Fibroblast of the aortic adventitia (primary cell): ENCODE measurements around the gene YOD1. TPM values are rescaled to one million over a fixed set of nuclear protein-coding genes. Genes with fewer than 3 reads are reported as not detected.

Source experiments
- DNase-seq: peaks from one replicate; pipeline ENCODE4 v3.0.0-alpha.2; 2010; ENCODE audit warnings: low read depth
- H3K4me3 ChIP-seq: 2 replicates; pipeline ENCODE4 v1.5.1; 2011; ENCODE audit warnings: low read depth, mild to moderate bottlenecking, control low read depth, low read length, moderate library complexity
- total RNA-seq: library from RNA; depleted of rRNA; stranded (reverse); fragments of >200 nt; gene quantifications from 2 replicates; pipeline ENCODE4 v1.2.3, GENCODE V29; 2012; ENCODE audit warnings: low replicate concordance
- TF ChIP-seq, protein P1 (sequence below): IDR thresholded peaks from 2 replicates; pipeline ENCODE4 v1.5.1; 2011; ENCODE audit warnings: mild to moderate bottlenecking, low read length, control low read depth, inconsistent platforms; ENCODE audit not compliant: insufficient read depth

Gene YOD1
- total RNA-seq, 1 donor: 10.1 TPM

DNA sequence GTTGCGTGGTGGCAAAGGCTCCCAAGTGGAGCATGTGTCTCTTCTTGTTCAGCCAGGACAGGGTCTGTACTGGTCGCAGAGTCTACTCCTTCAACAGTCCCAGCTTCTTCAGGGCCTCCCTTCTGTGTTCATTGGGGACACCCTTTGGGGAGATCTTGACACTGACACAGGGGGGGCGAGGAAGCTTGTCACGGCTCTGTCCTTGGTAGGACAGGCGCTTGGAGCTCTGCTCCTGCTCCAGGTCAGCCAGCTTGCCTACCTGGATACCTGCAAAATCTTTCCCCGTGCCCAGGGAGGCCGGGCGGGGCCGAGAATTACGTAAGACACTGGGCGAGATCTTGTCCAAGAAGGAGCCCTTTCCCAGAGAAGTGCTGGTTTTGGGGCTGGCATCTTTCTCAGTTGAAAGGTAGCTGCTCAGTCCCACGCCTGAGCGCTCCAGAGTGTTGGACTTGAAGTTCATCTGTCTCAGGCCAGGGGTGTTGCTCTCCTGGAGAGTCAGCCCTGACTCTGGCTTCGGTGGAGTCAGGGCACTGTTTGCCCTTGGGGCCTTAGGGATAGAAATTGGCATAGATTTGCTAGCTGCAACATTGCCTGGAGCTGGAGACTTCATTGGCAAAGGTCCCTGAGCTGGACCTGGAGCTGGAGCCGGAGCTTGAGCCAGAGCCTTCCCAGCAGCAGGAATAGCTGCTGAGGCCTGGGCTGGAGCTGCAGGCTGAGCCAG lies 29.0 kb downstream of the YOD1 start:
- TF ChIP-seq, protein P1, sequence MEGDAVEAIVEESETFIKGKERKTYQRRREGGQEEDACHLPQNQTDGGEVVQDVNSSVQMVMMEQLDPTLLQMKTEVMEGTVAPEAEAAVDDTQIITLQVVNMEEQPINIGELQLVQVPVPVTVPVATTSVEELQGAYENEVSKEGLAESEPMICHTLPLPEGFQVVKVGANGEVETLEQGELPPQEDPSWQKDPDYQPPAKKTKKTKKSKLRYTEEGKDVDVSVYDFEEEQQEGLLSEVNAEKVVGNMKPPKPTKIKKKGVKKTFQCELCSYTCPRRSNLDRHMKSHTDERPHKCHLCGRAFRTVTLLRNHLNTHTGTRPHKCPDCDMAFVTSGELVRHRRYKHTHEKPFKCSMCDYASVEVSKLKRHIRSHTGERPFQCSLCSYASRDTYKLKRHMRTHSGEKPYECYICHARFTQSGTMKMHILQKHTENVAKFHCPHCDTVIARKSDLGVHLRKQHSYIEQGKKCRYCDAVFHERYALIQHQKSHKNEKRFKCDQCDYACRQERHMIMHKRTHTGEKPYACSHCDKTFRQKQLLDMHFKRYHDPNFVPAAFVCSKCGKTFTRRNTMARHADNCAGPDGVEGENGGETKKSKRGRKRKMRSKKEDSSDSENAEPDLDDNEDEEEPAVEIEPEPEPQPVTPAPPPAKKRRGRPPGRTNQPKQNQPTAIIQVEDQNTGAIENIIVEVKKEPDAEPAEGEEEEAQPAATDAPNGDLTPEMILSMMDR: no peak
- H3K4me3 ChIP-seq: no peak overlapping the region
- peak; percentile 49 for DNase-seq

DNA sequence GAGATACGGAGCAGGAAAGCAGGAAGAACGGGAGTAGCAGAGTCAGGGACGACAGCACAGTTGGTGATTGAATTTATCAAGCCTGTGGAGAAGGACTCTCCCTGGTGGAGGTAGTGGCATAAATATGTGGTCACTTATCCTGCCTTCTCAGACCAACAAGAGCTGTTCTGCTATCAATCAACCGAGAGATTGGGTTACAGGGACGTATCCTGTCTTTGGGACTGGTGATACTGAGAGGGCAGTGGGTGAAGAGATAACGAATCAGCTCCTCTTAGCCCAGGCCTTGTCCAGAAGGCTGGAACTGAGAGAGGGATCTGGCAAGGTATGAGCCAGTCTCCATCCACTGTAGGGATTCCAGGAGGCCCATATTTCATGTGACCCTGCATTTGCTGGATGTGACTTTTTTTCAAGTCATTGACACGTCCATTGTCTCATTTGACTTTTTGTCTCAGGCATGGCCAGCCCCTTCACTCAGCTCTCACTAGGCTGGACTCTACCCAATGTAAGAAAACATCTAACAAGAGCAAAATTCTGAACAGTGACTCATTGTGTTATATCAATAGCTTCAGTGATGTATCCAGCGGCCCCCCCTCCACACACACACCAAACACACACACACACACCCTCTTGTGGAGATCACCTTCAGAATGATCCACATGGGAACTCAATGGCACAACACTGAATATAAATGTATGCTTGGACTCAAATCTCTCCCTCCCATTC lies 29.7 kb downstream of the YOD1 start:
- H3K4me3 ChIP-seq: no peak overlapping the region
- TF ChIP-seq, protein P1: no peak
- DNase-seq: peak; percentile 63

DNA sequence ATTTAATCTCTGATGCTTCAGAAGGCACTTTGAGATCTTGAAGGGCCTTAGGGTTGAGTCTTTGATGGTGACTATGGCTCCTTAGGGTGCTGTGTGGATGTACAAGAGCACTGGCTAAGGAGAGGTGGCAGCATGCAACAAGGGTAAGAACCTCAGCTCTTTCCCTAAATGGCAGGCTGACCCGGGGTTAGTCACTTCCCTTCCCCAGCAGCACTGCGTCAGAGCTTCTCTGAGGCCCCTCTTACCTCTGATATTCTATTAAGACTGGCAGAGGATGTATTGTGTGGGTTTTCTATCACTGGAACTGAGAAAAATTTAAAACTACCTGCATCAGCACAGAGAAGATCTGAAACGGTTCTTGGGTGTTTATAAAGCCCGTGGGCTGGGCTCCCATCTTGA lies 30.3 kb downstream of the YOD1 start:
- TF ChIP-seq, protein P1: no peak
- no peak overlapping the region for H3K4me3 ChIP-seq
- no peak for DNase-seq

DNA sequence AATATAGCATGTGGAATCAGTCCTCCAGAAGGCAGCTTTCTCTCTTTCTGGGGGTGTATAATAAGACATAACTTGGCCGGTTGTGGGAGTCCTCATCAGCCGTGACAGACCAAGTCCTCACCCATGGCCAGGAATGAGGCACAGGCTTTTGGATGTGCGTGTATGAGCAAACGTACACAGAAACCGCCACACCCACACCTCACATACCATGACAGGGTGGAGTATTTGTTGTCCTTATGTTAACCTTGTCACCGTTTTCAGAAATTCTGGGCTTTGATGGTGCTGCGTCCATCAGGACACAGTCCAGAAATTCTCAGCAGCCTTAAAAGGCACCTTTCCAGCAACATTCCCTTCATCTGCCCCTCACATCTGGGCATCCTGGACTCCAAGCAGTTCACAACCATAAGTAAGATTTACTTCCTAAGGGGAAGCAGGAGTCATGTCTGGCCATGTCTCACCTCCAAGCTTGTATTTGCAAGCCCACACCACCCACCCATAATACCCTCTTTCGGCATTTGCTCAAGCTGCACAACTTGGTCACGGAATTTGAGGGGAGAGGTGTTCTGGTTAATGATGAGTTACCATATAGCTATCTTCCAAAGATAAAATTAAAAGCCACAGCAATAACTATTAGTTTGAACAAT lies 30.8 kb downstream of the YOD1 start:
- TF ChIP-seq, protein P1: no peak
- no peak for DNase-seq

DNA sequence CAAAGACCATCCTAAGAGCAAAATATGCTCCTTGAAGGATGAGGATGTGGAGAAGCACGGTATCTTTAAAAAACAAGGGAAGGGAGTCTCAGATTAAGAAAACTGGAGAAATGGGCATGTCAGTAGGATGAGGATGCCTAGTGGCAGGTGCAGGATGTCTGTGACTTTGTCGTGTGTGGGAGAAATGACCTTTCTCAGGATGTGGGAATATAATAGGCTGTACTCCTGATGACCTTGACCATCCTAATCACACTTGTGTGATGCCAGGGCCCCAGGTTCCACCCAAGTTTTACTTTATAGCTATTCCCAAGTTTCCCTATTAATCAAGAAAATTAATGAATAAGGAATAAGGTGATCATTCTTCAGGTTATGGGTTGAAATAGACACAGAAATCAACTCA lies 31.3 kb downstream of the YOD1 start:
- TF ChIP-seq, protein P1: no peak
- DNase-seq: no peak
- H3K4me3 ChIP-seq: no peak overlapping the region

More for the DNA sequence above, 30.8 kb downstream of the YOD1 start:
- H3K4me3 ChIP-seq: no peak overlapping the region

DNA sequence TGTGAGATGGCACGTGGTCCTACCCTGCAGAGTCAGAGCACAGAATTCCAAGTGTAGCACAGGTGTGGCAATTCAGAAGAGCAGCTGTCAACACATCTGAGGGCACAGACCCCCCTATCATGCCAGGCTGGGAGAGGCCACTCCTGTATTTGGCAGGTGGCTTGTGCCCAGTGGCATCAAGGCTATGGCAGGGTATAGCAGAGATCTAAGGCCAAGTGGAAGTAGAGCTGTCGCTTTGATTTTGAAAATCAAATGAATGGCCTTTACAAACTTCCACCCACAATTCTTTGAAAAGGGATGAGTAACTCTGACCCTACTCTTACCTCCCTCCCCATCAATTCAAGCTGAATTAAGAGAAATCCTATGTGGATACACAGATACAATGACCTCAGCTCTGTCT lies 31.8 kb downstream of the YOD1 start:
- TF ChIP-seq, protein P1: no peak
- DNase-seq: no peak
- no peak overlapping the region for H3K4me3 ChIP-seq
